HepG2 (cell line): ENCODE data around the gene ACAT2. TPM values are rescaled to one million over a fixed set of nuclear protein-coding genes. Genes with fewer than 3 reads are reported as not detected.

Experiments
- ATAC-seq: fragments of 200-7000 bp; cut with Tn5 transposase; 3 replicates; pipeline ENCODE4 v1.9.1; 2020; ENCODE audit warnings: mild to moderate bottlenecking, moderate library complexity
- BruUV-seq: library from RNA; stranded (reverse); fragments of 400-500 nt; replicated peaks from 2 replicates; lab custom pipeline; 2021; lab: Mats Ljungman, UMichigan
- CTCF ChIA-PET: fragments of 300-600 bp; formaldehyde crosslinking; extraction: SDS; loops from one replicate; lab custom pipeline; 2021; ENCODE audit warnings: low total read pairs, inconsistent platforms, low intra/inter-chr PET ratio; lab: Yijun Ruan, JAX
- POLR2A ChIA-PET: fragments of 350-600 bp; sonication (Branson Sonifier 250); formaldehyde crosslinking; loops from one replicate; lab custom pipeline; 2020; ENCODE audit warnings: antibody characterized with exemption, inconsistent platforms; lab: Yijun Ruan, JAX
- DNase-seq: peaks from one replicate; pipeline ENCODE4 v3.0.0-alpha.2; 2015; ENCODE audit warnings: low spot score
- FAIRE-seq: peaks from 3 replicates; lab custom pipeline; 2011; peaks lifted over from hg19 to GRCh38; lab: Jason Lieb, UNC
- H2AFZ ChIP-seq: one replicate; pipeline ENCODE4 v1.6.1; 2011; ENCODE audit warnings: low read length, inconsistent platforms
- H3K27ac ChIP-seq: fragments of 300-600 bp; 3 replicates; pipeline ENCODE4 v1.8.0; 2011; ENCODE audit warnings: mixed run types, mild to moderate bottlenecking, mixed read lengths, low read length, inconsistent platforms; ENCODE audit not compliant: insufficient read depth; ENCODE audit errors: extremely low read length
- H3K27me3 ChIP-seq, 2 experiments: fragments of 200-600 bp in 1 of 2; 2 replicates in 1 of 2; 3 replicates in 1 of 2; pipeline versions ENCODE4 v1.6.0 to v1.8.0; 2011; ENCODE audit warnings: low read length in 2 of 2, mild to moderate bottlenecking in 2 of 2, moderate library complexity in 2 of 2, inconsistent platforms in 1 of 2; ENCODE audit not compliant: insufficient read depth in 2 of 2, control insufficient read depth in 1 of 2
- H3K36me3 ChIP-seq, 2 experiments: fragments of 200-600 bp in 1 of 2; replicated peaks in 1 of 2; 2 replicates in 1 of 2; 3 replicates in 1 of 2; pipeline versions ENCODE4 v1.5.1 to v1.8.0; 2011; ENCODE audit warnings: low read length in 2 of 2, inconsistent platforms in 1 of 2; ENCODE audit not compliant: insufficient read depth in 2 of 2, control insufficient read depth in 1 of 2
- H3K4me1 ChIP-seq: 2 replicates; pipeline ENCODE4 v1.5.1; 2012; ENCODE audit warnings: low read length, inconsistent platforms; ENCODE audit not compliant: insufficient read depth
- H3K4me2 ChIP-seq: 2 replicates; pipeline ENCODE4 v1.6.0; 2011; ENCODE audit warnings: low read depth, low read length, inconsistent platforms
- H3K4me3 ChIP-seq, 3 experiments: fragments of 200-600 bp in 1 of 3; sonication (generic), shearing (Covaris generic) in 1 of 3; replicated peaks in 1 of 3; 2 replicates each; pipeline ENCODE4 v1.5.1; 2011 to 2016; ENCODE audit warnings: low read length in 3 of 3, inconsistent platforms in 2 of 3, low read depth in 2 of 3, mild to moderate bottlenecking in 2 of 3, control low read depth in 1 of 3, mixed read lengths in 1 of 3; ENCODE audit not compliant: insufficient read depth in 1 of 3
- H3K79me2 ChIP-seq: one replicate; pipeline ENCODE4 v1.6.1; 2011; ENCODE audit warnings: low read length, inconsistent platforms; ENCODE audit not compliant: insufficient read depth
- H3K9ac ChIP-seq: 2 replicates; pipeline ENCODE4 v1.6.0; 2011; ENCODE audit warnings: mild to moderate bottlenecking, low read depth, low read length, inconsistent platforms; ENCODE audit not compliant: insufficient read depth
- H3K9me3 ChIP-seq: 2 replicates; pipeline ENCODE4 v1.5.1; 2012; ENCODE audit warnings: mild to moderate bottlenecking, low read length
- H4K20me1 ChIP-seq: 2 replicates; pipeline ENCODE4 v1.6.0; 2011; ENCODE audit warnings: inconsistent platforms, mild to moderate bottlenecking, low read length, moderate library complexity; ENCODE audit not compliant: insufficient read depth
- POLR2A ChIP-seq, 2 experiments: IDR thresholded peaks; 2 replicates each; pipeline ENCODE4 v1.6.1; 2011; ENCODE audit warnings: low read depth in 2 of 2, low read length in 2 of 2, mild to moderate bottlenecking in 1 of 2, moderate library complexity in 1 of 2; ENCODE audit not compliant: insufficient read depth in 1 of 2
- POLR2AphosphoS2 ChIP-seq: IDR thresholded peaks from 2 replicates; pipeline ENCODE4 v1.6.1; 2011; ENCODE audit warnings: low read depth, low read length, improper control_type of control experiment
- POLR2G ChIP-seq: fragments of 200-400 bp; formaldehyde crosslinking; IDR thresholded peaks from 2 replicates; pipeline ENCODE4 v1.6.1; 2018; ENCODE audit warnings: mild to moderate bottlenecking, low read depth, low read length, moderate library complexity
- RBM22 ChIP-seq: fragments of 200-400 bp; formaldehyde crosslinking; optimal IDR thresholded peaks from 2 replicates; pipeline ENCODE3; 2017; ENCODE audit warnings: mild to moderate bottlenecking, low read length, moderate library complexity
- WGBS: methylation state at CpG from one replicate; pipeline ENCODE4 v1.1.6; 2017; ENCODE audit warnings: low lambda C conversion rate; 5-methylcytosine and 5-hydroxymethylcytosine counted together
- in situ Hi-C: cut with HindIII; loops from 2 replicates; pipeline ENCODE4 v1.10.0; 2017; ENCODE audit warnings: low pct_unique_long_range_greater_than_20kb; ENCODE audit not compliant: extremely low pct_ligation_motif_present
- intact Hi-C: fragments of 100-400 bp; cut with micrococcal nuclease; formaldehyde crosslinking; loops from one replicate; pipeline ENCODE4 v1.10.0; 2022; ENCODE audit not compliant: unreplicated experiment
- polyA plus RNA-seq, 8 experiments: library from polyadenylated mRNA; depleted of rRNA in 3 of 8; stranded (reverse) in 7 of 8; unstranded in 1 of 8; fragments of >200 nt; fragmentation: Illumina TruSeq in 4 of 8; extraction: Trizol in 4 of 8; gene quantifications; 2 replicates each; pipeline versions ENCODE4 v1.2.1 to v1.2.3, GENCODE V29; 2011 to 2016; ENCODE audit warnings: low read depth in 4 of 8, missing spikeins in 1 of 8, mixed read lengths in 1 of 8; ENCODE audit not compliant: insufficient read depth in 1 of 8
- total RNA-seq, 5 experiments: library from RNA; depleted of rRNA; stranded (reverse); fragments of >200 nt; fragmentation: Illumina TruSeq; extraction: Trizol; gene quantifications; 2 replicates each; pipeline ENCODE4 v1.2.3, GENCODE V29; 2016; ENCODE audit warnings: low read depth in 1 of 5
- TF ChIP-seq, protein P1 (sequence below): sonication (generic); formaldehyde crosslinking; IDR thresholded peaks from 2 replicates; pipeline ENCODE4 v1.5.1; 2020; ENCODE audit warnings: mild to moderate bottlenecking, missing genetic modification reagents, moderate library complexity
- TF ChIP-seq, protein P2 (sequence below), 2 experiments: IDR thresholded peaks; 2 replicates each; pipeline ENCODE4 v1.6.1; 2011 to 2012; ENCODE audit warnings: low read length in 2 of 2, borderline replicate concordance in 1 of 2, low read depth in 1 of 2, mild to moderate bottlenecking in 1 of 2, moderate library complexity in 1 of 2

ACAT2 gene
- total and polyA plus RNA-seq, 2 of the 13 experiments (the other 11 are each of a cell fraction or from before 2014, with no cell fraction given): 121 to 534 TPM

DNA sequence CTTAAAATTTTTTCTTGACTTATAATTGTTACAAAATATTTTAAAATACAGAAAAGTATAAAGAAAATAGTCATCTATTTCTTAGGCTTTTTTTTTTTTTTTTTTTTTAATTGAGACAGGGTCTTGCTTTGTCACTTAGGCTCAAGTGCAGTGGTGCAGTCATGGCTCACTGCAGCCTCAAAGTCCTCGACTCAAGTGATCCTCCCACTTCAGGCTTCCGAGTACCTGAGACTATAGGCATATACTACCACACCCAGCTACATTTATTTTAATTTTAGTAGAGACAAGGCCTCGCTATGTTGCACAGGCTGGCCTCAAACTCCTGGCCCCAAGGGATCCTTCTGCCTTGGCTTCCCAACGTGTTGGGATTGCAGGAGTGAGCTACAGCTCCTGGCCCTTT, 5.3 kb upstream of the ACAT2 start:
- Histone ChIP-seq H3K4me3 (no peak overlapping the region), H2AFZ (no peak overlapping the region), H3K4me1 (peaks cover 34% of the 10 kb centered on the region), H3K36me3 (peaks cover 13 to 46% of the 10 kb centered on the region in 2 experiments), H3K9ac (no peak overlapping the region), H3K4me2 (no peak overlapping the region), H3K9me3 (no peaks in the 10 kb centered on the region), H4K20me1 (no peaks in the 10 kb centered on the region), H3K27me3 (no peaks in the 10 kb centered on the region; a peak in 1 of 5 replicates), H3K79me2 (peaks cover 19% of the 10 kb centered on the region), H3K27ac (peak overlapping the region; percentile 4)
- no peak for DNase-seq
- 95% methylated on average over 4 of the region's 4 CpGs for WGBS
- in situ Hi-C loops: no loop called here
- FAIRE-seq: no peak
- no TSS peak for BruUV-seq
- intact Hi-C loops: no loop called here
- no peak for ATAC-seq
- TF ChIP-seq POLR2AphosphoS2 (0 out of 2 replicates have a peak, but pooled peaks have one; percentile 36), RBM22 (peak; percentile 89), POLR2A (IDR thresholded peaks at IDR 0.05; ENCODE audit: insufficient read depth in 1 of 2, low read depth in 2 of 2, low read length in 2 of 2) (peak in 1 of 2 experiments; percentile 30; a peak in 1 of 4 replicates), POLR2G (peak; percentile 38; the same call in 1 of the 2 replicates)
- TF ChIP-seq, protein P1, sequence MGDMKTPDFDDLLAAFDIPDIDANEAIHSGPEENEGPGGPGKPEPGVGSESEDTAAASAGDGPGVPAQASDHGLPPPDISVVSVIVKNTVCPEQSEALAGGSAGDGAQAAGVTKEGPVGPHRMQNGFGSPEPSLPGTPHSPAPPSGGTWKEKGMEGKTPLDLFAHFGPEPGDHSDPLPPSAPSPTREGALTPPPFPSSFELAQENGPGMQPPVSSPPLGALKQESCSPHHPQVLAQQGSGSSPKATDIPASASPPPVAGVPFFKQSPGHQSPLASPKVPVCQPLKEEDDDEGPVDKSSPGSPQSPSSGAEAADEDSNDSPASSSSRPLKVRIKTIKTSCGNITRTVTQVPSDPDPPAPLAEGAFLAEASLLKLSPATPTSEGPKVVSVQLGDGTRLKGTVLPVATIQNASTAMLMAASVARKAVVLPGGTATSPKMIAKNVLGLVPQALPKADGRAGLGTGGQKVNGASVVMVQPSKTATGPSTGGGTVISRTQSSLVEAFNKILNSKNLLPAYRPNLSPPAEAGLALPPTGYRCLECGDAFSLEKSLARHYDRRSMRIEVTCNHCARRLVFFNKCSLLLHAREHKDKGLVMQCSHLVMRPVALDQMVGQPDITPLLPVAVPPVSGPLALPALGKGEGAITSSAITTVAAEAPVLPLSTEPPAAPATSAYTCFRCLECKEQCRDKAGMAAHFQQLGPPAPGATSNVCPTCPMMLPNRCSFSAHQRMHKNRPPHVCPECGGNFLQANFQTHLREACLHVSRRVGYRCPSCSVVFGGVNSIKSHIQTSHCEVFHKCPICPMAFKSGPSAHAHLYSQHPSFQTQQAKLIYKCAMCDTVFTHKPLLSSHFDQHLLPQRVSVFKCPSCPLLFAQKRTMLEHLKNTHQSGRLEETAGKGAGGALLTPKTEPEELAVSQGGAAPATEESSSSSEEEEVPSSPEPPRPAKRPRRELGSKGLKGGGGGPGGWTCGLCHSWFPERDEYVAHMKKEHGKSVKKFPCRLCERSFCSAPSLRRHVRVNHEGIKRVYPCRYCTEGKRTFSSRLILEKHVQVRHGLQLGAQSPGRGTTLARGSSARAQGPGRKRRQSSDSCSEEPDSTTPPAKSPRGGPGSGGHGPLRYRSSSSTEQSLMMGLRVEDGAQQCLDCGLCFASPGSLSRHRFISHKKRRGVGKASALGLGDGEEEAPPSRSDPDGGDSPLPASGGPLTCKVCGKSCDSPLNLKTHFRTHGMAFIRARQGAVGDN: no peak
- TF ChIP-seq, protein P2, sequence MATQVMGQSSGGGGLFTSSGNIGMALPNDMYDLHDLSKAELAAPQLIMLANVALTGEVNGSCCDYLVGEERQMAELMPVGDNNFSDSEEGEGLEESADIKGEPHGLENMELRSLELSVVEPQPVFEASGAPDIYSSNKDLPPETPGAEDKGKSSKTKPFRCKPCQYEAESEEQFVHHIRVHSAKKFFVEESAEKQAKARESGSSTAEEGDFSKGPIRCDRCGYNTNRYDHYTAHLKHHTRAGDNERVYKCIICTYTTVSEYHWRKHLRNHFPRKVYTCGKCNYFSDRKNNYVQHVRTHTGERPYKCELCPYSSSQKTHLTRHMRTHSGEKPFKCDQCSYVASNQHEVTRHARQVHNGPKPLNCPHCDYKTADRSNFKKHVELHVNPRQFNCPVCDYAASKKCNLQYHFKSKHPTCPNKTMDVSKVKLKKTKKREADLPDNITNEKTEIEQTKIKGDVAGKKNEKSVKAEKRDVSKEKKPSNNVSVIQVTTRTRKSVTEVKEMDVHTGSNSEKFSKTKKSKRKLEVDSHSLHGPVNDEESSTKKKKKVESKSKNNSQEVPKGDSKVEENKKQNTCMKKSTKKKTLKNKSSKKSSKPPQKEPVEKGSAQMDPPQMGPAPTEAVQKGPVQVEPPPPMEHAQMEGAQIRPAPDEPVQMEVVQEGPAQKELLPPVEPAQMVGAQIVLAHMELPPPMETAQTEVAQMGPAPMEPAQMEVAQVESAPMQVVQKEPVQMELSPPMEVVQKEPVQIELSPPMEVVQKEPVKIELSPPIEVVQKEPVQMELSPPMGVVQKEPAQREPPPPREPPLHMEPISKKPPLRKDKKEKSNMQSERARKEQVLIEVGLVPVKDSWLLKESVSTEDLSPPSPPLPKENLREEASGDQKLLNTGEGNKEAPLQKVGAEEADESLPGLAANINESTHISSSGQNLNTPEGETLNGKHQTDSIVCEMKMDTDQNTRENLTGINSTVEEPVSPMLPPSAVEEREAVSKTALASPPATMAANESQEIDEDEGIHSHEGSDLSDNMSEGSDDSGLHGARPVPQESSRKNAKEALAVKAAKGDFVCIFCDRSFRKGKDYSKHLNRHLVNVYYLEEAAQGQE (IDR thresholded peaks at IDR 0.05; ENCODE audit: borderline replicate concordance in 1 of 2, low read depth in 1 of 2, low read length in 2 of 2): no peak
- CTCF ChIA-PET: no interaction called here
- POLR2A ChIA-PET: interaction anchor here (10.2 kb wide), 1 partner anchor 28 kb away, joined by 175 read pairs; the partner anchor contains the start of gene WTAP
